HEK293 (cell line): ENCODE data around the gene ZFAND3.
A peak's percentile ranks its signal among the peaks of the same experiment; 100 is the strongest.

Experiments
- CTCF ChIA-PET: fragments of 350-600 bp; formaldehyde crosslinking; extraction: SDS; loops from one replicate; lab custom pipeline; 2021; ENCODE audit warnings: antibody characterized with exemption; lab: Yijun Ruan, JAX
- POLR2A ChIA-PET: fragments of 300-600 bp; formaldehyde crosslinking; extraction: SDS; loops from one replicate; lab custom pipeline; 2020; ENCODE audit warnings: antibody characterized with exemption, inconsistent platforms; lab: Yijun Ruan, JAX
- H3K27ac ChIP-seq: fragments of 200-500 bp; sonication (Bioruptor generic); 2 replicates; pipeline ENCODE4 v1.5.1; 2014; ENCODE audit warnings: low read depth, low read length, control low read depth, inconsistent platforms; ENCODE audit errors: extremely low read depth
- H3K36me3 ChIP-seq, 2 experiments: fragments of 200-500 bp in 1 of 2; sonication (Bioruptor generic) in 1 of 2; 1 replicate in 1 of 2; 2 replicates in 1 of 2; pipeline ENCODE4 v1.5.1; 2014 to 2017; ENCODE audit warnings: inconsistent platforms in 2 of 2, low read length in 2 of 2; ENCODE audit not compliant: control insufficient read depth in 2 of 2, insufficient read depth in 1 of 2
- H3K4me1 ChIP-seq: fragments of 200-500 bp; sonication (Bioruptor generic); 2 replicates; pipeline ENCODE4 v1.5.1; 2014; ENCODE audit warnings: mild to moderate bottlenecking, low read length, inconsistent platforms; ENCODE audit not compliant: control insufficient read depth, insufficient read depth
- H3K4me3 ChIP-seq: 2 replicates; pipeline ENCODE4 v1.5.1; 2011; ENCODE audit warnings: low read depth, mild to moderate bottlenecking, control low read depth, low read length, moderate library complexity
- H3K9me3 ChIP-seq: fragments of 200-500 bp; sonication (Bioruptor generic); 2 replicates; pipeline ENCODE4 v1.5.1; 2014; ENCODE audit warnings: low read depth, low read length, inconsistent platforms; ENCODE audit not compliant: control insufficient read depth, insufficient read depth
- REPIN1 ChIP-seq: fragments of 450-650 bp; formaldehyde crosslinking; IDR thresholded peaks from 2 replicates; pipeline ENCODE4 v1.5.1; 2017; ENCODE audit warnings: missing biosample characterization, missing genetic modification characterization, low read depth
- SCRT1 ChIP-seq: fragments of 450-650 bp; formaldehyde crosslinking; IDR thresholded peaks from 2 replicates; pipeline ENCODE4 v1.5.1; 2016; ENCODE audit warnings: missing biosample characterization, missing genetic modification characterization, borderline replicate concordance
- SP2 ChIP-seq: fragments of 450-650 bp; formaldehyde crosslinking; IDR thresholded peaks from 2 replicates; pipeline ENCODE4 v1.5.1; 2016; ENCODE audit warnings: missing biosample characterization, missing genetic modification characterization
- TCF7L2 ChIP-seq: IDR thresholded peaks from 2 replicates; pipeline ENCODE4 v1.6.1; 2011; ENCODE audit warnings: low read depth, mild to moderate bottlenecking, inconsistent platforms, low read length, moderate library complexity, borderline replicate concordance
- ZBTB1 ChIP-seq: fragments of 450-650 bp; formaldehyde crosslinking; IDR thresholded peaks from 2 replicates; pipeline ENCODE4 v1.5.1; 2016; ENCODE audit warnings: missing biosample characterization, missing genetic modification characterization
- ZBTB10 ChIP-seq: fragments of 450-650 bp; formaldehyde crosslinking; IDR thresholded peaks from 2 replicates; pipeline ENCODE4 v1.5.1; 2016; ENCODE audit warnings: missing biosample characterization, missing genetic modification characterization
- ZBTB6 ChIP-seq: fragments of 450-650 bp; formaldehyde crosslinking; IDR thresholded peaks from 2 replicates; pipeline ENCODE4 v1.5.1; 2017; ENCODE audit warnings: missing biosample characterization, missing genetic modification characterization
- ZNF121 ChIP-seq: fragments of 450-650 bp; formaldehyde crosslinking; IDR thresholded peaks from 2 replicates; pipeline ENCODE4 v1.5.1; 2016; ENCODE audit warnings: missing biosample characterization, missing genetic modification characterization
- ZNF140 ChIP-seq: fragments of 450-650 bp; formaldehyde crosslinking; IDR thresholded peaks from 2 replicates; pipeline ENCODE4 v1.5.1; 2016; ENCODE audit warnings: missing biosample characterization, missing genetic modification characterization
- ZNF221 ChIP-seq: fragments of 450-650 bp; formaldehyde crosslinking; IDR thresholded peaks from 2 replicates; pipeline ENCODE4 v1.5.1; 2017; ENCODE audit warnings: missing biosample characterization, missing genetic modification characterization, borderline replicate concordance
- ZNF280D ChIP-seq: fragments of 450-650 bp; formaldehyde crosslinking; IDR thresholded peaks from 2 replicates; pipeline ENCODE4 v1.5.1; 2016; ENCODE audit warnings: missing biosample characterization, missing genetic modification characterization
- ZNF335 ChIP-seq: fragments of 450-650 bp; formaldehyde crosslinking; conservative IDR thresholded peaks from 2 replicates; pipeline ENCODE4 v1.5.1; 2016; ENCODE audit warnings: missing biosample characterization, missing genetic modification characterization
- ZNF341 ChIP-seq: fragments of 450-650 bp; formaldehyde crosslinking; IDR thresholded peaks from 2 replicates; pipeline ENCODE4; 2016; ENCODE audit warnings: low read depth, missing biosample characterization, missing genetic modification characterization
- ZNF488 ChIP-seq: fragments of 450-650 bp; formaldehyde crosslinking; IDR thresholded peaks from 2 replicates; pipeline ENCODE4 v1.5.1; 2016; ENCODE audit warnings: missing biosample characterization, missing genetic modification characterization
- ZNF561 ChIP-seq: fragments of 450-650 bp; IDR thresholded peaks from 2 replicates; pipeline ENCODE4 v1.5.1; 2018; ENCODE audit warnings: missing biosample characterization, missing genetic modification characterization, borderline replicate concordance
- ZNF660 ChIP-seq: fragments of 450-650 bp; IDR thresholded peaks from 2 replicates; pipeline ENCODE4 v1.5.1; 2018; ENCODE audit warnings: missing biosample characterization, mild to moderate bottlenecking, missing genetic modification characterization
- ZNF664 ChIP-seq: fragments of 450-650 bp; formaldehyde crosslinking; IDR thresholded peaks from 2 replicates; pipeline ENCODE4 v1.5.1; 2016; ENCODE audit warnings: missing biosample characterization, missing genetic modification characterization
- ZNF747 ChIP-seq: fragments of 450-650 bp; formaldehyde crosslinking; IDR thresholded peaks from 2 replicates; pipeline ENCODE4 v1.5.1; 2016; ENCODE audit warnings: missing biosample characterization, missing genetic modification characterization
- ZNF776 ChIP-seq: fragments of 450-650 bp; formaldehyde crosslinking; IDR thresholded peaks from 2 replicates; pipeline ENCODE4 v1.5.0; 2017; ENCODE audit warnings: missing biosample characterization, missing genetic modification characterization, borderline replicate concordance

Gene ZFAND3

DNA sequence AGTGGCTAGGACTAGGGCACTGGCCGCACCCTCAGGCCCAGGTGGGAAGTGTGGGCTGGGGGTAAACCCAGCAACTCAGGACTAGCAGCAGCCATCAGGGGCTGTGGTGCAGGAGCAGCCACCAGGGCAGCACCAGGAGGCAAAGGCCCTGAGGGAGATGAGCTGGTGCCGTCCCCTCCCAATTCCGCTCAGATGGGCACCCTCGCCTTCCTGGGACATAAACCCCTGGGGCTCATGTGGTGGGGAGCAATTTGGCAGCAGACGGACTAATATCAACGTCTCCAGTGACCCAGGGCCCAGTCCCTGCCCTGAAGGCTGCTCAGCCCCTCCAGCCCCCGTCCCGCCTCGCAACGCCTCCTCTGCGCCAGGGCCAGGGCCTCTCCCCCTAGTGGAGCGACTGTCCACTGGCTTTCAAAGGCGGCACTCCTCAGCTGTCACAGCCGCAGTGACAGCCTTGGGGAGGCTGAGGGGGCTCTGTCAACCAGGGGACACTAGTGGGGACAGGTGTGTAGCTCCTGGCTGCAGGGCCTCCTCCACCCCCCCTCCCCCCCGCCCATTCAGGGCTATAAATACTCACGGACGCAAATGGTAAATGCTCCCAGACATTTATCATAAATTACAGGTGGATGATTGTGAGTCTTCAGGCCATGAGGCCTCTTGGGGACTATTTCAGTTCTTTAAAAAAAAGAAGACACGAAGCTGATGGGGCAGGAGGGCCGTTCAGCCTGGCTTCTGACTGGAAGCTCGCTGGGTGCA, 349.9 kb downstream of the ZFAND3 start (continued):
- TF ChIP-seq ZBTB6 (tag by site-specific recombination), result no peak
- TF ChIP-seq, all 188 proteins: peak for 0

DNA sequence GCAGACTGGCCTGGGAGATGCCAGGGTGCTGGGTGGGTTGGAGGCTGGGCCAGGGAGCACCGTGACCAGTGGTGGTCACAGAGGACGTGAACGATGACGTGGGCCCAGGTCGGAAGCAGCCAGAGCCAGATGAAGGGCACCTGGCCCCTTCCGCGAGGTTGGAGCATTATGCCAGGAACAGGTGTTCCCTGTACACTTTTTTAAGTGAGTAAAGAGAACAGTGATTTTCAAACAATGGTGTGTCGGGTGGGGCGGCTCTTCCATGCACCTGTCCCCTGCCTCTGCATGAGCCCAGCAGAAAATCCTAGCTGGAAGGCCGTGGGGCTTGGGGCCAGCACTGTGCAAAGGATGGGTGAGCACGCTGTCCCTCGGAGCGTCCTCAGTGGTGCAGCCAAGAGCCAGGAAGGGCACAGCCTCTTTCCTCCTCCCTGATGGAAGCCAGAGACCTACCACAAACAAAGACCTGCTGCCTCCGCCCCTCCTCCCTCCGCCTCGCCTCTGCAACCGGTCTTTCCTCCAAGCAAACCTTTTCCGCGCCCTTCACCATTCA, 350.5 kb downstream of the ZFAND3 start:
- TF ChIP-seq ZBTB1 (tag by site-specific recombination) (no peak), ZNF341 (peak; percentile 30; the same call in 1 of the 2 replicates), SCRT1 (tag by site-specific recombination) (no peak), ZNF561 (tag by site-specific recombination) (no peak), ZNF280D (tag by site-specific recombination) (no peak), SP2 (tag by site-specific recombination) (no peak)
- H3K36me3 ChIP-seq, result no peaks in the 10 kb centered on the region
- H3K4me1 ChIP-seq, result no peaks in the 10 kb centered on the region
- no peak overlapping the region for H3K4me3 ChIP-seq
- no peaks in the 10 kb centered on the region for H3K9me3 ChIP-seq
- POLR2A ChIA-PET, result no interaction called here
- H3K27ac ChIP-seq, result no peak overlapping the region
- CTCF ChIA-PET, result no interaction called here

DNA sequence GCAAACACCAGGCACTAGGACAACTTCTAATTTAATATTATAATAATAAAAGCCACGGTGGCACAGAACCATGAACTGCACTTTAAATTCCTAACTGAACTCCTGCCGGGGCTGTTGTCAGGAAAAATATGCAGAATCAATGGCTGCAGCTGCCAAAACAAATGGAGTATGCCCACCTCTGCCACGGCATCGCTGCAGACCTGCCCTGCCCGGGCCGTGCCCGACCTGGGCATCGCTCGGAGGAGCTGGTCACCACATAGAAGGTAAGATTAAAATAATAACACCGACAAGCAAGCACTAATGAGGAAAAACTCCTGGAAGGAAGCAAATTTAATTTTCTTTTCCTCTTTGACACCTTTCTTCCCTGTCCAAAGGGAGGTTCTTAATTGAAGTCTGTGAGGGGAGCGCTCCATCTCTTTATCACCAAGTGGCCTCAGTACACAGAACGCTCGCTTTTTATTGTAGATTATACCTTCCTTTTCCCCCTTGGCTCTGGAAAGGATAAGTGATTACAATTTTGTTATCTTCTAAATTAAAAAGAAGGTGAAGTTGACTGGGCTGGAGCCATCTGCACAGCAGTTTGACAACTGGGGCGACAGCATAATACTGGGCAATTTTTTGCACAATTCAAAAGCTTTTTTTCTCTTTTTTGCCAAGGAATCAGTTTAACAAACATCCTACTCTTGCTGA, 351.3 kb downstream of the ZFAND3 start:
- no peak for TF ChIP-seq REPIN1 (tag by site-specific recombination)
- TF ChIP-seq TCF7L2, result no peak
- no peak for TF ChIP-seq ZNF140
- no peak for TF ChIP-seq ZNF335 (tag by site-specific recombination)
- TF ChIP-seq ZNF121 (tag by site-specific recombination), result no peak
- TF ChIP-seq ZBTB10 (tag by site-specific recombination), result no peak
- TF ChIP-seq ZNF221 (tag by site-specific recombination), result no peak
- no peak for TF ChIP-seq ZNF488 (tag by site-specific recombination)
- no peak for TF ChIP-seq ZNF660
- no peak for TF ChIP-seq ZNF776 (tag by site-specific recombination)
- TF ChIP-seq ZNF664, result no peak
- TF ChIP-seq ZNF747 (tag by site-specific recombination), result no peak
- TF ChIP-seq, all 188 proteins: peak for 0
- ChIA-PET POLR2A (no interaction called here), CTCF (interaction anchor here (0.7 kb wide), 1 partner anchor 252 kb away, joined by 5 read pairs; no protein-coding TSS in a partner anchor)

More for the DNA sequence above, 351.3 kb downstream of the ZFAND3 start:
- Histone ChIP-seq H3K36me3 (no peaks in the 10 kb centered on the region), H3K4me1 (no peaks in the 10 kb centered on the region), H3K9me3 (no peaks in the 10 kb centered on the region), H3K4me3 (no peak overlapping the region), H3K27ac (no peak overlapping the region)
